Endothelial cell of umbilical vein (primary cell): Measurements from ENCODE around the gene FHIT. TPM values are rescaled to one million over a fixed set of nuclear protein-coding genes. Genes with fewer than 3 reads are reported as not detected.

Experiments
- BruUV-seq: library from RNA; stranded (reverse); fragments of 400-500 nt; replicated peaks from 2 replicates; lab custom pipeline; 2021; lab: Mats Ljungman, UMichigan
- CTCF ChIA-PET: fragments of 300-600, 350-600 bp; sonication (Branson Sonifier 250); formaldehyde crosslinking; loops from one replicate; lab custom pipeline; 2021; ENCODE audit warnings: antibody characterized with exemption, inconsistent platforms; lab: Charles Lee
- POLR2A ChIA-PET: fragments of 300-600, 350-600 bp; sonication (Branson Sonifier 250); formaldehyde crosslinking; loops from one replicate; lab custom pipeline; 2021; ENCODE audit warnings: antibody characterized with exemption, inconsistent platforms; lab: Charles Lee
- DNase-seq: peaks from one replicate; pipeline ENCODE4 v3.0.0-alpha.2; 2011; ENCODE audit warnings: low read depth, low spot score
- FAIRE-seq: peaks from 2 replicates; lab custom pipeline; 2011; peaks lifted over from hg19 to GRCh38; lab: Jason Lieb, UNC
- H2AFZ ChIP-seq: 2 replicates; pipeline ENCODE4 v1.6.0; 2012; ENCODE audit warnings: low read depth, low read length, control low read depth, inconsistent platforms
- H3K27ac ChIP-seq: 2 replicates; pipeline ENCODE4 v1.5.1; 2011; ENCODE audit warnings: low read depth, mild to moderate bottlenecking, control low read depth, low read length, moderate library complexity; ENCODE audit not compliant: insufficient read depth
- H3K27me3 ChIP-seq, 2 experiments: 2 replicates each; pipeline versions ENCODE4 v1.6.0 to v1.6.1; 2011; ENCODE audit warnings: low read length in 2 of 2, mixed read lengths in 1 of 2; ENCODE audit not compliant: control insufficient read depth in 2 of 2, insufficient read depth in 2 of 2
- H3K36me3 ChIP-seq, 2 experiments: 2 replicates in 1 of 2; 3 replicates in 1 of 2; pipeline ENCODE4 v1.5.1; 2011; ENCODE audit warnings: low read length in 2 of 2, mild to moderate bottlenecking in 1 of 2, moderate library complexity in 1 of 2; ENCODE audit not compliant: control insufficient read depth in 2 of 2, insufficient read depth in 2 of 2; ENCODE audit errors: extremely low read depth in 1 of 2
- H3K4me1 ChIP-seq: 3 replicates; pipeline ENCODE4 v1.5.1; 2011; ENCODE audit warnings: mild to moderate bottlenecking, low read length; ENCODE audit not compliant: control insufficient read depth, insufficient read depth; ENCODE audit errors: extremely low read depth
- H3K4me2 ChIP-seq: 2 replicates; pipeline ENCODE4 v1.6.1; 2011; ENCODE audit warnings: low read length, control low read depth, mixed read lengths; ENCODE audit not compliant: insufficient read depth
- H3K4me3 ChIP-seq, 3 experiments: fragments of 200-600 bp in 1 of 3; sonication (generic), shearing (Covaris generic) in 1 of 3; replicated peaks in 1 of 3; 2 replicates each; pipeline ENCODE4 v1.5.1; 2011 to 2016; ENCODE audit warnings: control low read depth in 3 of 3, low read length in 3 of 3, mild to moderate bottlenecking in 2 of 3, inconsistent platforms in 1 of 3, low read depth in 1 of 3, moderate library complexity in 1 of 3; ENCODE audit not compliant: insufficient read depth in 1 of 3
- H3K79me2 ChIP-seq: 2 replicates; pipeline ENCODE4 v1.6.0; 2012; ENCODE audit warnings: low read length, inconsistent platforms; ENCODE audit not compliant: control insufficient read depth, insufficient read depth
- H3K9ac ChIP-seq: replicated peaks from 2 replicates; pipeline ENCODE3; 2011; ENCODE audit warnings: low read length, control low read depth; ENCODE audit not compliant: insufficient read depth; ENCODE audit errors: extremely low read depth
- H3K9me1 ChIP-seq: replicated peaks from 3 replicates; pipeline ENCODE4 v1.6.0; 2011; ENCODE audit warnings: mild to moderate bottlenecking, low read length; ENCODE audit not compliant: control insufficient read depth, insufficient read depth; ENCODE audit errors: extremely low read depth
- H3K9me3 ChIP-seq: replicated peaks from 2 replicates; pipeline ENCODE4 v1.5.1; 2012; ENCODE audit warnings: low read length, inconsistent platforms; ENCODE audit not compliant: control insufficient read depth, insufficient read depth
- H4K20me1 ChIP-seq: replicated peaks from 2 replicates; pipeline ENCODE3; 2011; ENCODE audit warnings: mild to moderate bottlenecking, low read length; ENCODE audit not compliant: control insufficient read depth, insufficient read depth; ENCODE audit errors: extremely low read depth
- EZH2 ChIP-seq: IDR thresholded peaks from 2 replicates; pipeline ENCODE4 v1.6.1; 2012; ENCODE audit warnings: borderline replicate concordance, low read depth, mild to moderate bottlenecking, moderate library complexity, low read length, inconsistent platforms; ENCODE audit not compliant: severe bottlenecking
- FOS ChIP-seq: IDR thresholded peaks from 2 replicates; pipeline ENCODE4 v1.6.1; 2011; ENCODE audit warnings: mild to moderate bottlenecking, low read length, moderate library complexity, borderline replicate concordance; ENCODE audit not compliant: insufficient read depth
- GATA2 ChIP-seq: IDR thresholded peaks from 2 replicates; pipeline ENCODE4 v1.7.0; 2011; ENCODE audit warnings: low read depth, mild to moderate bottlenecking, moderate library complexity, mixed read lengths, low read length; ENCODE audit not compliant: insufficient read length, insufficient read depth
- MYC ChIP-seq: IDR thresholded peaks from one replicate; pipeline ENCODE4 v1.6.1; 2011; ENCODE audit warnings: mild to moderate bottlenecking, low read depth, low read length
- POLR2AphosphoS5 ChIP-seq: IDR thresholded peaks from 2 replicates; pipeline ENCODE4 v1.6.1; 2012; ENCODE audit warnings: low read depth, mild to moderate bottlenecking, control low read depth, low read length, moderate library complexity; ENCODE audit not compliant: insufficient read depth
- dilution Hi-C: fragments of 300-500 bp; cut with MboI; formaldehyde crosslinking; loops from one replicate; pipeline ENCODE4 v1.15.0; 2019; ENCODE audit warnings: low sequenced_read_pairs; ENCODE audit not compliant: extremely low pct_ligation_motif_present
- intact Hi-C: fragments of 100-400 bp; cut with micrococcal nuclease; formaldehyde crosslinking; loops from one replicate; pipeline ENCODE4 v1.10.0; 2022
- microRNA-seq: library from miRNA; unstranded; fragments of <30 nt; microRNA quantifications from one replicate; pipeline ENCODE4 v1.2.0, GENCODE V29; 2021; ENCODE audit warnings: borderline number of aligned reads, borderline replicate concordance
- polyA plus RNA-seq, 4 experiments: library from polyadenylated mRNA; depleted of rRNA in 3 of 4; stranded (reverse) in 3 of 4; unstranded in 1 of 4; fragments of >200 nt; gene quantifications; 2 replicates each; pipeline versions ENCODE4 v1.2.1 to v1.2.3, GENCODE V29; 2011 to 2012; ENCODE audit warnings: missing spikeins in 1 of 4
- small RNA-seq: library from RNA; depleted of rRNA; stranded (forward); fragments of <200 nt; gene quantifications from one replicate; pipeline ENCODE3, GENCODE V24; 2012; ENCODE audit warnings: low replicate concordance, low read depth; ENCODE audit not compliant: insufficient read depth, insufficient read length
- total RNA-seq: library from RNA; stranded (reverse); gene quantifications from 2 replicates; pipeline ENCODE4 v1.2.3, GENCODE V29; 2021
- TF ChIP-seq, protein P1 (sequence below): IDR thresholded peaks from 2 replicates; pipeline ENCODE4 v1.6.1; 2011; ENCODE audit not compliant: insufficient read depth, insufficient read length
- TF ChIP-seq, protein P2 (sequence below), 2 donors: IDR thresholded peaks; 1 replicate in 1 of 2; 2 replicates in 1 of 2; pipeline ENCODE4 v1.5.1; 2011; ENCODE audit warnings: low read length in 2 of 2, mild to moderate bottlenecking in 2 of 2, moderate library complexity in 2 of 2, control low read depth in 1 of 2, inconsistent platforms in 1 of 2, low read depth in 1 of 2; ENCODE audit not compliant: insufficient read depth in 1 of 2; ENCODE audit errors: extremely low read depth in 1 of 2

Gene FHIT
- total and polyA plus RNA-seq, 2 donors (not counting 3 experiments of a cell fraction or from before 2014, with no cell fraction given): 0.47 to 2.2 TPM

DNA sequence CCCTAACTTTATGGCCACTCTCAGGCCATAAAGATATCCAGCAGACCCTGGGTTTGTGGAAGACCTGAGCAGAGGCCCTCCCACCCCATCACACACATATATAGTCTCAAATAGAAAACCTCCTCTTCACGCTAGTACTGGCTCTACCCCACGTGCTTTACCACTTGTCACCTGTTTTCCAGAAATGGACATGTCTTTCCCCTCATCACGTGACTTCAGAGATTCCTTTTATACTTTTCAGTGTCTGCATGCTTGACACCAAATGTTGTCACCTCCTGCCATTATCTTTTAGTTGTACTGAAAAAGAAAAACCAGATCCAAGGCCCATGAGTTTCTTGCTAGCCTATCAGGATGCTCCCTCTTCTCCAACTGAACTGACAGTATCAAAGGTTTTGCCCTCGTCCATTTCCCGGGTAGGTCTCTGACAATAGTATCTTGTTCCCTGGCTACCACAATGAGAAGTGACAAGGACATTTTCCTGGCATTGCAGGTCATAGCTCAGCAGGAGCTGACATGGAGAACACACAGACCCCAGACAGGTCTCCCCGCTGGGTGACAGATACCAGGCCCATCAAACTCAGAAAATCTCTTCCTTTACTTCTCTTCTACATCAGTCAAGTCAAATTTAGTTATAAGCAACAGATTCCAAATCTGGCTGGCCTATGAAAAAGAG, 1551.5 kb downstream of the FHIT start:
- intact Hi-C loops: no loop called here
- Histone ChIP-seq H3K79me2 (no peaks in the 10 kb centered on the region), H3K27ac (no peak overlapping the region), H3K9me3 (peaks cover 2% of the 10 kb centered on the region), H3K4me3 (no peak overlapping the region), H2AFZ (no peak overlapping the region), H4K20me1 (no peaks in the 10 kb centered on the region), H3K27me3 (no peaks in the 10 kb centered on the region), H3K4me1 (no peaks in the 10 kb centered on the region), H3K9ac (no peak overlapping the region), H3K4me2 (no peak overlapping the region), H3K36me3 (no peaks in the 10 kb centered on the region), H3K9me1 (no peaks in the 10 kb centered on the region)
- TF ChIP-seq FOS (no peak), POLR2AphosphoS5 (no peak), GATA2 (no peak), MYC (no peak), EZH2 (no peak)
- TF ChIP-seq, protein P1, sequence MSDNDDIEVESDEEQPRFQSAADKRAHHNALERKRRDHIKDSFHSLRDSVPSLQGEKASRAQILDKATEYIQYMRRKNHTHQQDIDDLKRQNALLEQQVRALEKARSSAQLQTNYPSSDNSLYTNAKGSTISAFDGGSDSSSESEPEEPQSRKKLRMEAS: no peak
- TF ChIP-seq, protein P2, sequence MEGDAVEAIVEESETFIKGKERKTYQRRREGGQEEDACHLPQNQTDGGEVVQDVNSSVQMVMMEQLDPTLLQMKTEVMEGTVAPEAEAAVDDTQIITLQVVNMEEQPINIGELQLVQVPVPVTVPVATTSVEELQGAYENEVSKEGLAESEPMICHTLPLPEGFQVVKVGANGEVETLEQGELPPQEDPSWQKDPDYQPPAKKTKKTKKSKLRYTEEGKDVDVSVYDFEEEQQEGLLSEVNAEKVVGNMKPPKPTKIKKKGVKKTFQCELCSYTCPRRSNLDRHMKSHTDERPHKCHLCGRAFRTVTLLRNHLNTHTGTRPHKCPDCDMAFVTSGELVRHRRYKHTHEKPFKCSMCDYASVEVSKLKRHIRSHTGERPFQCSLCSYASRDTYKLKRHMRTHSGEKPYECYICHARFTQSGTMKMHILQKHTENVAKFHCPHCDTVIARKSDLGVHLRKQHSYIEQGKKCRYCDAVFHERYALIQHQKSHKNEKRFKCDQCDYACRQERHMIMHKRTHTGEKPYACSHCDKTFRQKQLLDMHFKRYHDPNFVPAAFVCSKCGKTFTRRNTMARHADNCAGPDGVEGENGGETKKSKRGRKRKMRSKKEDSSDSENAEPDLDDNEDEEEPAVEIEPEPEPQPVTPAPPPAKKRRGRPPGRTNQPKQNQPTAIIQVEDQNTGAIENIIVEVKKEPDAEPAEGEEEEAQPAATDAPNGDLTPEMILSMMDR (IDR thresholded peaks at IDR 0.05; ENCODE audit: extremely low read depth in 1 of 2, insufficient read depth in 1 of 2, low read depth in 1 of 2, low read length in 2 of 2): no peak
- FAIRE-seq: no peak
- no TSS peak for BruUV-seq
- no peak for DNase-seq
- CTCF ChIA-PET: no interaction called here
- dilution Hi-C loops: no loop called here
- POLR2A ChIA-PET: no interaction called here

Small RNA genes lying within 50 kb of the gene (microRNA-seq; reads per million reads assigned to microRNA genes)
- gene MIR548BB: not detected

Small RNA genes lying within 50 kb of the gene (small RNA-seq; reads per million reads assigned to genes)
- gene MIR548BB: not detected
- gene RF00012: not detected
